Central memory CD8-positive, alpha-beta T cell (primary cell): Measurements from ENCODE around the gene MATN4.
"Not testable (repeated sequence)": the region's sequence is repeated elsewhere in the genome, so short reads cannot be mapped to it uniquely, and the experiment has no call there.

Source experiments
- ATAC-seq: fragments of 150-1000 bp; cut with Tn5 transposase; replicated peaks from 2 replicates; pipeline ENCODE4 v1.10.0; 2022; ENCODE audit warnings: mild to moderate bottlenecking, moderate FRiP score, moderate number of reproducible peaks; ENCODE audit not compliant: poor library complexity, severe bottlenecking; ENCODE audit errors: extremely low read depth
- DNase-seq, 2 donors: peaks; one replicate each; pipeline ENCODE4 v3.0.0; 2021; ENCODE audit warnings: low spot score in 2 of 2
- H3K27ac Mint-ChIP-seq: one replicate; pipeline ENCODE4 v1.8.0; 2022; ENCODE audit warnings: low read depth, mild to moderate bottlenecking, moderate library complexity, mixed read lengths
- H3K27me3 Mint-ChIP-seq: one replicate; pipeline ENCODE4 v1.8.0; 2022; ENCODE audit warnings: mixed read lengths
- H3K36me3 Mint-ChIP-seq: one replicate; pipeline ENCODE4 v1.8.0; 2022; ENCODE audit warnings: mild to moderate bottlenecking, moderate library complexity, mixed read lengths; ENCODE audit not compliant: insufficient read depth
- H3K4me1 Mint-ChIP-seq: one replicate; pipeline ENCODE4 v1.8.0; 2022; ENCODE audit warnings: mixed read lengths
- H3K4me3 Mint-ChIP-seq: one replicate; pipeline ENCODE4 v1.8.0; 2022; ENCODE audit warnings: mild to moderate bottlenecking, moderate library complexity, mixed read lengths
- H3K9me3 Mint-ChIP-seq: one replicate; pipeline ENCODE4 v1.8.0; 2022; ENCODE audit warnings: mixed read lengths

MATN4 gene, protein sequence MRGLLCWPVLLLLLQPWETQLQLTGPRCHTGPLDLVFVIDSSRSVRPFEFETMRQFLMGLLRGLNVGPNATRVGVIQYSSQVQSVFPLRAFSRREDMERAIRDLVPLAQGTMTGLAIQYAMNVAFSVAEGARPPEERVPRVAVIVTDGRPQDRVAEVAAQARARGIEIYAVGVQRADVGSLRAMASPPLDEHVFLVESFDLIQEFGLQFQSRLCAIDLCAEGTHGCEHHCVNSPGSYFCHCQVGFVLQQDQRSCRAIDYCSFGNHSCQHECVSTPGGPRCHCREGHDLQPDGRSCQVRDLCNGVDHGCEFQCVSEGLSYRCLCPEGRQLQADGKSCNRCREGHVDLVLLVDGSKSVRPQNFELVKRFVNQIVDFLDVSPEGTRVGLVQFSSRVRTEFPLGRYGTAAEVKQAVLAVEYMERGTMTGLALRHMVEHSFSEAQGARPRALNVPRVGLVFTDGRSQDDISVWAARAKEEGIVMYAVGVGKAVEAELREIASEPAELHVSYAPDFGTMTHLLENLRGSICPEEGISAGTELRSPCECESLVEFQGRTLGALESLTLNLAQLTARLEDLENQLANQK

GRCh38 chr20:45308117-45308778 is at the start of gene MATN4:
TSS of gene MATN4 (minus strand) at chr20:45308299. CDS start at chr20:45305582, 2,717 bp downstream.
- ATAC-seq (no peak), DNase-seq (no peak)
- no peak within 1 kb of the TSS for H3K27ac Mint-ChIP-seq
- H3K36me3 Mint-ChIP-seq: peaks cover 4% of the 10 kb centered on the region
- H3K4me3 Mint-ChIP-seq: no peak within 1 kb of the TSS
- peaks cover 11% of the 10 kb centered on the region for H3K4me1 Mint-ChIP-seq
- peaks cover 72% of the 10 kb centered on the region for H3K27me3 Mint-ChIP-seq
- H3K9me3 Mint-ChIP-seq: no peaks in the 10 kb centered on the region

DNA sequence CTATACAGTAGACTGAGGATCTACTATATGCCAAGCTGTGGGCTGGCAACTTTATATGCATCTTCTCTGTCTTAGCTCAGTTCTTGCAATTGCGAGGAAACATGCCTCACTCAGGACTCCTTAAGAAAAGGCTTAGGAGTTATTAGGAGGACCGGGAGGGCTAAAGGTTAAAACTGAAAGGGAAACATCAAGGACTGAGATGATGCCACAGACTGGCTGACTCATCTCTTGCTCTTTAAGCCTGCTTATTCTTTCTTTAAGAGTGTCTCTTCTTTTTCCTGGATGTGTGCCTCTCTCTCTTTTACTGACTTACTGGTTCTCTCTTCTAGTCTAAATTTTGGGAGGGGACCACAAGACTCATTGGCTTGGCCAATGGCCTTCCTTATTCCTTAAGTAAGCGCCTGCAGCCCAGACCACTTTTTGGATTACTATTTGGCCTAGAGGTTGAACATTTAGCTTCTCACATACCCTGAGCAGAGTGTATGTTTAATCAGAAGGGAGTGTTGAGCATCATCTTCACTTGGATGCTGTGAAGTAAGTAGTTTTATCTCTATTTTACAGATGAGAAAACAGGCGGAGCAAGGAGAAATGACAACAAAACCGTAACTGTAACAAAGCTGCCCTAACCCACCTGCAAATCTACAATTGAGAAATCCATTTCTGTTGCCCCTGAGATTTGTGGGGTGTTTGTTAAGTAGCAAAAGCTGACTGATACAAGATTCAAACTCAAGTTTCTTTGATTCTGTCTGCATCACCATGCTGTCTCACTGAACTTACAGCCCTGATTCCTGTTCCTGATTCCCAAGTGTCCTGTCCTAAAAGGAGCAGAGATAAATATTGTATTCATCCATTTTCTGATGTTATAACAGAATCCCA is 47.3 kb upstream of the MATN4 start:
- H3K9me3 Mint-ChIP-seq: no peaks in the 10 kb centered on the region
- H3K27ac Mint-ChIP-seq: no peak overlapping the region
- ATAC-seq (no peak), DNase-seq (no peak)
- H3K27me3 Mint-ChIP-seq: no peaks in the 10 kb centered on the region
- H3K36me3 Mint-ChIP-seq: no peaks in the 10 kb centered on the region
- H3K4me3 Mint-ChIP-seq: no peak overlapping the region
- peaks cover 6% of the 10 kb centered on the region for H3K4me1 Mint-ChIP-seq

GRCh38 chr20:45354423-45355208 is 46.5 kb upstream of the MATN4 start:
- DNase-seq (no peak), ATAC-seq (no peak)
- no peaks in the 10 kb centered on the region for H3K36me3 Mint-ChIP-seq
- no peaks in the 10 kb centered on the region for H3K9me3 Mint-ChIP-seq
- H3K27ac Mint-ChIP-seq: no peak overlapping the region
- no peaks in the 10 kb centered on the region for H3K27me3 Mint-ChIP-seq
- H3K4me1 Mint-ChIP-seq: peaks cover 6% of the 10 kb centered on the region
- no peak overlapping the region for H3K4me3 Mint-ChIP-seq

GRCh38 chr20:45353746-45354145 is 45.6 kb upstream of the MATN4 start:
- Mint-ChIP-seq H3K4me1 (peaks cover 6% of the 10 kb centered on the region), H3K4me3 (no peak overlapping the region), H3K27me3 (no peaks in the 10 kb centered on the region), H3K36me3 (no peaks in the 10 kb centered on the region), H3K9me3 (no peaks in the 10 kb centered on the region), H3K27ac (no peak overlapping the region)
- no peak for DNase-seq
- no peak for ATAC-seq

- Mint-ChIP-seq H3K27me3 (no peaks in the 10 kb centered on the region), H3K27ac (no peak overlapping the region), H3K4me1 (peaks cover 12% of the 10 kb centered on the region), H3K36me3 (no peaks in the 10 kb centered on the region), H3K9me3 (no peaks in the 10 kb centered on the region), H3K4me3 (no peak overlapping the region)
- ATAC-seq (no peak), DNase-seq (no peak)
Measured at GRCh38 chr20:45352729-45353128, 44.6 kb upstream of the MATN4 start.

- not testable (repeated sequence) for ATAC-seq, DNase-seq, H3K27ac Mint-ChIP-seq, H3K4me3 Mint-ChIP-seq, H3K27me3 Mint-ChIP-seq, H3K9me3 Mint-ChIP-seq, H3K36me3 Mint-ChIP-seq
- peaks cover 18% of the 10 kb centered on the region for H3K4me1 Mint-ChIP-seq
Measured at GRCh38 chr20:45350795-45351194, 42.7 kb upstream of the MATN4 start.

- ATAC-seq (no peak), DNase-seq (no peak)
- H3K36me3 Mint-ChIP-seq: no peaks in the 10 kb centered on the region
- no peaks in the 10 kb centered on the region for H3K9me3 Mint-ChIP-seq
- H3K27me3 Mint-ChIP-seq: peaks cover 9% of the 10 kb centered on the region
- H3K4me1 Mint-ChIP-seq: peaks cover 13% of the 10 kb centered on the region
- no peak overlapping the region for H3K27ac Mint-ChIP-seq
- H3K4me3 Mint-ChIP-seq: no peak overlapping the region
Measured at GRCh38 chr20:45350217-45350616, 42.1 kb upstream of the MATN4 start.

DNA sequence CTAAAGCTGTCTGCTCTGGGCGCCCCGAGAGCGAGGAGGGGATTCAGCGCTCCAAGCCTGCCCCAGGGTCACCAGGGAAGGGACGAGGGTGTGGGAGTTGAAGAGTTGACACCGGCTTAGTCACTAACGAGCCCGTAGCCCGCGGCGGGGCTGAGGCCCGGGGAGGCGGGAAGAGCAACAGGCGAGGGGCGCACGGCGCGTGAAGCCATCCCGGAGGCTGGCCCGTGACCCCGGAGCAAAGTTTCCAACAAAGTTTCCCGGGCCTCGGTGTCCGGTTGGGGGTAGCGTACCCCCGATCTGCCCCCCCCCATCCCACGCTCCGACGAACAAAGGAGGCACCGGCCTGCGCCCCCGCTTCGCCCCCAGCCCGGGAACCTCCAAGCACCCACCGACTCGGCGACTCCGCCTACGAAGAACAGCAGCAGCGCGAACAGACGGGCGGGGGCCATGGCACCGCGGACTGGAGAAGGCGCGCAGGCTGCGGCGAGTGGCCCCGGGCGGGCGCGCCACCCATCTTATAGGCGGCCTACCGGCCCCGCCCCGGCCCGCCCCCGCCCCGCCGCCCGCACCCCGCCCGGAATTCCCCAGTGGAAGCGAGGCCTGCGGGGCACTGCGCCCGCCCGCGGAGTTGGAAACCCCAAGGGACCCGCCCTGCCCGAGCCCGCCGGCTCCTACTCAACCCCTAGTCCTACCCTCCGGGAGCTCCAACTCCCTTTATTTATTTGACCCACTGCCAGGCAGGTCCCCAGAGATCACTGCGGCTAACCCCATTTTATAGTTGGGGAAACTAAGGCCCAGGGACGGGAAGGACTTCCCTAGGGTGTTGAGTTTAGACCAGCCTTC is 40.1 kb upstream of the MATN4 start, which contains the start of gene SDC4:
Gene SDC4, minus strand, starts transcription at position 489 of the 843 bp plus-strand sequence. Its CDS starts 40 bp downstream, at position 449.
- H3K27ac Mint-ChIP-seq: peak within 1 kb of the TSS; percentile 46
- ATAC-seq: peak; percentile 83
- no peaks in the 10 kb centered on the region for H3K9me3 Mint-ChIP-seq
- H3K27me3 Mint-ChIP-seq: peaks cover 9% of the 10 kb centered on the region
- H3K4me3 Mint-ChIP-seq: peak within 1 kb of the TSS; percentile 76
- H3K4me1 Mint-ChIP-seq: peaks cover 12% of the 10 kb centered on the region
- DNase-seq: no peak
- H3K36me3 Mint-ChIP-seq: no peaks in the 10 kb centered on the region

DNA sequence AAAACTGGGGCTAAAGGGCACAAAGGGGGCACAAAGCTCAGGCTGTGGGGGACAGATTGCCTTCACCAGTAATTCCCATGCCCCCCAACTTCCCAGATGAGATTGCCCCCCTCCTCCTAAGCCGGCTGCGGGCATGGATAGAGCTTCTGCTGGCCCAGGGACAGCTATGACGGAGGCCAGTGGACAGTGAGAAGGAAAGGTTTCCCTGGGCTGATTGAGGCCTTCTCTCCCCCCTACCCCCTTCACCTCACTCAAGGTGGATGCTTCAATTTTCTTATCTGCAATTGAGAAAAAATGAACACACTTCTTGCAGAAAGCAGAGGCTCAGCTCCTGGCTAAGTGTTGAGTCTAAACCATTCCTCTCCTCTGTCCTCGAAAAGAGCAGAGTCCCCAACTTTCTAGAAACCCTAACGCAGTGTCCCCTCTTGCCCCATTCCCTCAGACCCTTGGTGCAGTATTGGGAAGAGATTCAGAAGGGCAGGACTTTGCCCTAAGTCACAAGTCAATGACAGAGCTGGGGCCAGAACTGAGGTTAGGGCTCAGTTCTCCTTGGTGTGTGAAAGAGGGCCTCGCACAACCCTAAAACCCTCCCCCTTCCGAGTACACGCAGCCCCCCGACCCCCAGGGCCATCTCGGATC is 39.3 kb upstream of the MATN4 start:
- DNase-seq (no peak), ATAC-seq (peak; percentile 26)
- no peaks in the 10 kb centered on the region for H3K9me3 Mint-ChIP-seq
- H3K27me3 Mint-ChIP-seq: peaks cover 9% of the 10 kb centered on the region
- peaks cover 12% of the 10 kb centered on the region for H3K4me1 Mint-ChIP-seq
- H3K4me3 Mint-ChIP-seq: peak overlapping the region; percentile 76
- H3K36me3 Mint-ChIP-seq: no peaks in the 10 kb centered on the region
- H3K27ac Mint-ChIP-seq: peak overlapping the region; percentile 46

GRCh38 chr20:45346851-45347250 is 38.8 kb upstream of the MATN4 start:
- H3K9me3 Mint-ChIP-seq: no peaks in the 10 kb centered on the region
- peak overlapping the region; percentile 76 for H3K4me3 Mint-ChIP-seq
- no peak overlapping the region for H3K27ac Mint-ChIP-seq
- ATAC-seq: no peak
- H3K36me3 Mint-ChIP-seq: no peaks in the 10 kb centered on the region
- no peak for DNase-seq
- H3K27me3 Mint-ChIP-seq: peaks cover 9% of the 10 kb centered on the region
- H3K4me1 Mint-ChIP-seq: peaks cover 12% of the 10 kb centered on the region

DNA sequence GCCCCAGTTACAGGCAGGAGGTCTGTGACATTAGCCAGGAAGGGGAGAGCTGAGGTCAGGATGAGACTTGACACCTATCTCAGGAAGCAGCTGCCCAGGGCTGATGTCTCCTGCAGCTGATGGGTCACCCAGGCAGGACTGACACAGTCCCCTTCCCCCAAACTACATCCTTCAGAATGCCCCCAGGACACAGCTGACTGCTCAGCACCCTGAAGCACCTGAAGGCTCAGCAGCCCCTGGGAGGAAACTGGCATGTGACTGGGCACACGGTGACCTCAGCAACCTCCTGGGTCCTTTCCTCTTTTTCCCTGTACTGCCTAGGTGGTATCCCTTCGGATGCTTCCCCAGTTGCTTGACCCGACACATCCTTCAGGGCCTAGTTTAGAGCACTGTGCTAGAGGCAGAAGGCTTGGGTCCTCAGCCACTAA is 38.2 kb upstream of the MATN4 start:
- Mint-ChIP-seq H3K4me3 (no peak overlapping the region), H3K27me3 (peaks cover 9% of the 10 kb centered on the region), H3K36me3 (no peaks in the 10 kb centered on the region), H3K4me1 (peaks cover 12% of the 10 kb centered on the region), H3K9me3 (no peaks in the 10 kb centered on the region), H3K27ac (no peak overlapping the region)
- DNase-seq: no peak
- ATAC-seq: no peak
